HG02938 (cell line): ENCODE data around the gene SERPIND1.

ENCODE experiments used
- ATAC-seq: cut with Tn5 transposase; IDR thresholded peaks from one replicate; pipeline ENCODE4 v1.9.1; 2021; ENCODE audit warnings: mild to moderate bottlenecking, moderate library complexity; ENCODE audit not compliant: unreplicated experiment

SERPIND1 gene

GRCh38 chr22:20788627-20789344 lies 14.9 kb downstream of the SERPIND1 start:
- ATAC-seq: no peak

GRCh38 chr22:20792221-20792965 lies 18.5 kb downstream of the SERPIND1 start:
- no peak for ATAC-seq

GRCh38 chr22:20792966-20793728 lies 19.2 kb downstream of the SERPIND1 start:
- ATAC-seq: no peak

- ATAC-seq: no peak
These were observed 20.1 kb downstream of the SERPIND1 start for GRCh38 chr22:20793748-20794649.

- ATAC-seq: no peak
These were observed 20.9 kb downstream of the SERPIND1 start for GRCh38 chr22:20794650-20795413.

- no peak for ATAC-seq
These were observed 22.8 kb downstream of the SERPIND1 start for GRCh38 chr22:20796731-20797130.

GRCh38 chr22:20798218-20798617 lies 24.3 kb downstream of the SERPIND1 start:
- ATAC-seq: no peak

- no peak for ATAC-seq
These were observed 25.1 kb downstream of the SERPIND1 start for GRCh38 chr22:20798974-20799373.

- ATAC-seq: no peak
These were observed 25.5 kb downstream of the SERPIND1 start for GRCh38 chr22:20799449-20799848.

- no peak for ATAC-seq
These were observed 28.5 kb downstream of the SERPIND1 start for GRCh38 chr22:20802452-20802851.

- ATAC-seq: no peak
These were observed 29.1 kb downstream of the SERPIND1 start for GRCh38 chr22:20802922-20803553.

GRCh38 chr22:20803696-20804324 lies 29.9 kb downstream of the SERPIND1 start:
- ATAC-seq: no peak

- ATAC-seq: no peak
These were observed 30.7 kb downstream of the SERPIND1 start for GRCh38 chr22:20804650-20805049.

GRCh38 chr22:20805972-20806471 lies 32.1 kb downstream of the SERPIND1 start:
- ATAC-seq: no peak

- no peak for ATAC-seq
These were observed 33.4 kb downstream of the SERPIND1 start for GRCh38 chr22:20807315-20807752.

- no peak for ATAC-seq
These were observed 34.9 kb downstream of the SERPIND1 start for GRCh38 chr22:20808844-20809243.

- no peak for ATAC-seq
These were observed 35.7 kb downstream of the SERPIND1 start for GRCh38 chr22:20809538-20810185.

GRCh38 chr22:20810645-20811044 lies 36.7 kb downstream of the SERPIND1 start:
- ATAC-seq: no peak
